Astrocyte (in vitro differentiated cells and primary cell): ENCODE measurements around the gene RAB11FIP4.

ENCODE experiments used
- CTCF ChIP-seq: IDR thresholded peaks from 2 replicates; pipeline ENCODE4 v1.5.1; 2011; ENCODE audit warnings: low read depth, mild to moderate bottlenecking, inconsistent platforms, low read length, moderate library complexity; ENCODE audit not compliant: insufficient read depth
- EZH2 ChIP-seq: IDR thresholded peaks from 2 replicates; pipeline ENCODE4 v1.6.1; 2012; ENCODE audit warnings: mild to moderate bottlenecking, low read length, inconsistent platforms; ENCODE audit not compliant: insufficient read depth

DNA sequence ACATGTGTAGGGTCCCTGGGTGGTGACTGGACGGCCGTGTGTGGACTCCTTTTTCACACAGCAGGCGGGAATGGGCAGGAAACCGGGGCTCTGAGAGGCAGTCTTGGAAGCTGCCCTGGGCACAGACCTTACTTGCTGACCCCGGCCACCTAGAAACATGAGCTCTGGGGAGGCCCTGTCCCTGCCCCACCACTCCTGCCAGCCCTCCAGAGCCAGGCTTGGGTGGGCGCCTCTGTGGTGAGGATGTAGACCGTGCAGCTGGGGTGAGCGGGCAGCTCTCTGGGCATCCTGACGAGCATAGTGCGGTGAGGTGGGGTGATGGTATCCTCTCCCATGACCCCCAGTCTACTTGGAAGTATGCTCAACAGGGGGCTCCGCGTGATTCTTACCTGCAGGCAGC lies 121.3 kb downstream of the RAB11FIP4 start:
- TF ChIP-seq EZH2 (no peak), CTCF (no peak)
